Activated T-cell treated with anti-CD3 and anti-CD28 coated beads for 48 hours (primary cell): ENCODE data around the gene ABI1.
"Not testable (repeated sequence)": the region's sequence is repeated elsewhere in the genome, so short reads cannot be mapped to it uniquely, and the experiment has no call there.

ENCODE experiments used
- DNase-seq: peaks from one replicate; pipeline ENCODE4 v3.0.0-alpha.2; 2020; ENCODE audit warnings: low read depth

ABI1 gene

GRCh38 chr10:26804418-26805393 lies 56.1 kb downstream of the ABI1 start:
- no peak for DNase-seq

- no peak for DNase-seq
Observed at GRCh38 chr10:26803849-26804248, 56.9 kb downstream of the ABI1 start.

- no peak for DNase-seq
Observed at GRCh38 chr10:26802527-26802926, 58.2 kb downstream of the ABI1 start.

- DNase-seq = no peak
Observed at GRCh38 chr10:26801831-26802230, 58.9 kb downstream of the ABI1 start.

- no peak for DNase-seq
Observed at GRCh38 chr10:26801274-26801673, 59.5 kb downstream of the ABI1 start.

- no peak for DNase-seq
Observed at GRCh38 chr10:26800468-26800867, 60.3 kb downstream of the ABI1 start.

GRCh38 chr10:26799342-26799741 lies 61.4 kb downstream of the ABI1 start:
- DNase-seq = no peak

- no peak for DNase-seq
Observed at GRCh38 chr10:26798298-26798697, 62.5 kb downstream of the ABI1 start.

GRCh38 chr10:26797340-26797739 lies 63.4 kb downstream of the ABI1 start:
- no peak for DNase-seq

- no peak for DNase-seq
Observed at GRCh38 chr10:26792758-26793495, 67.8 kb downstream of the ABI1 start.

GRCh38 chr10:26790221-26790995 lies 70.3 kb downstream of the ABI1 start:
- DNase-seq = no peak

GRCh38 chr10:26789779-26790178 lies 71.0 kb downstream of the ABI1 start:
- DNase-seq = not testable (repeated sequence)

GRCh38 chr10:26787362-26787761 lies 73.4 kb downstream of the ABI1 start:
- DNase-seq = no peak

GRCh38 chr10:26781797-26782196 lies 79.0 kb downstream of the ABI1 start:
- no peak for DNase-seq

GRCh38 chr10:26780793-26781601 lies 79.8 kb downstream of the ABI1 start:
- DNase-seq = peak; percentile 12

- no peak for DNase-seq
Observed at GRCh38 chr10:26780106-26780792, 80.5 kb downstream of the ABI1 start.

GRCh38 chr10:26779176-26779860 lies 81.4 kb downstream of the ABI1 start:
- DNase-seq = no peak

GRCh38 chr10:26777686-26778085 lies 83.1 kb downstream of the ABI1 start:
- DNase-seq = no peak

GRCh38 chr10:26776258-26776657 lies 84.5 kb downstream of the ABI1 start:
- no peak for DNase-seq

GRCh38 chr10:26773633-26774032 lies 87.1 kb downstream of the ABI1 start:
- DNase-seq = no peak
